Colonic mucosa (tissue), 4 donors: ENCODE data around the gene MTA1. TPM values are rescaled to one million over a fixed set of nuclear protein-coding genes. Genes with fewer than 3 reads are reported as not detected.

Source experiments
- DNase-seq: peaks from one replicate; pipeline ENCODE4 v3.0.0-alpha.2; 2020
- H3K27ac ChIP-seq: fragments of 200-600 bp; one replicate; pipeline ENCODE4 v1.8.0; 2021
- H3K27me3 ChIP-seq: fragments of 200-600 bp; one replicate; pipeline ENCODE4 v1.8.0; 2021
- H3K36me3 ChIP-seq: fragments of 200-600 bp; one replicate; pipeline ENCODE4 v1.8.0; 2021
- H3K4me1 ChIP-seq: fragments of 200-600 bp; one replicate; pipeline ENCODE4 v1.8.0; 2021; ENCODE audit warnings: mild to moderate bottlenecking
- H3K4me3 ChIP-seq: fragments of 200-600 bp; one replicate; pipeline ENCODE4 v1.8.0; 2021
- H3K9ac ChIP-seq, 2 donors: one replicate each; pipeline ENCODE4 v1.7.0; 2013; ENCODE audit warnings: control low read depth in 2 of 2, low read depth in 2 of 2, low read length in 2 of 2
- H3K9me3 ChIP-seq: fragments of 200-600 bp; one replicate; pipeline ENCODE4 v1.8.0; 2021
- intact Hi-C: fragments of 100-400 bp; cut with DNase I; formaldehyde crosslinking; loops from one replicate; pipeline ENCODE4 v1.14.1; 2022
- total RNA-seq, 2 donors: library from RNA; stranded (reverse); fragmentation: NEBNext Ultra II Directional in 1 of 2; extraction: Animal tissue kit (Norgen Biotek cat#: 25700) in 1 of 2; gene quantifications; one replicate each; pipeline ENCODE4 v1.2.1, GENCODE V29; 2021
- TF ChIP-seq, protein P1 (sequence below): fragments of 200-600 bp; IDR thresholded peaks from one replicate; pipeline ENCODE4 v1.8.0; 2022; ENCODE audit warnings: antibody characterized with exemption, mild to moderate bottlenecking
- donor health status: healthy.
- donor health status: DM: no; HTN: no; CAD: no.
- donor health status: DM: no; HTN: no; CAD: no.

Gene MTA1
- total RNA-seq, 2 donors from 2014 or later = 47.0 to 90.2 TPM

DNA sequence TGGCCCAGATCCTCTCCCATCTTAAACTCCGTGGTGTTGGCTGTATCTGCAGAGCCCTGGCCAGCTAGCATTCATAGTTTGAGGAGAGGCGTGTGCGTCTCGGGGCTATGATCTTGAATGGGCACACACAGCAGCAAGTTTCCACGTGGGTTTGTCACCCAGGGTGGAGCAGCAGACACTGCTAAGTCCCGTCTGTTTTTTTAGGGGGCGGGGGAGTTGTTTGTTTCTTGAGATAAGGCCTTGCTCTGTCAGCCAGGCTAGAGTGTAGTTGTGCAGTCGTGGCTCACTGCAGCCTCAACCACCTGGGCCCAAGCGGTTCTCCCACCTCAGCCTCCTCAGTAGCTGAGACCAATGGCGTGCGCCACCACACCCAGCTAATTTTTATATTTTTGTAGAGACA, 41.4 kb upstream of the MTA1 start:
- intact Hi-C loops = no loop called here
- TF ChIP-seq, protein P1, sequence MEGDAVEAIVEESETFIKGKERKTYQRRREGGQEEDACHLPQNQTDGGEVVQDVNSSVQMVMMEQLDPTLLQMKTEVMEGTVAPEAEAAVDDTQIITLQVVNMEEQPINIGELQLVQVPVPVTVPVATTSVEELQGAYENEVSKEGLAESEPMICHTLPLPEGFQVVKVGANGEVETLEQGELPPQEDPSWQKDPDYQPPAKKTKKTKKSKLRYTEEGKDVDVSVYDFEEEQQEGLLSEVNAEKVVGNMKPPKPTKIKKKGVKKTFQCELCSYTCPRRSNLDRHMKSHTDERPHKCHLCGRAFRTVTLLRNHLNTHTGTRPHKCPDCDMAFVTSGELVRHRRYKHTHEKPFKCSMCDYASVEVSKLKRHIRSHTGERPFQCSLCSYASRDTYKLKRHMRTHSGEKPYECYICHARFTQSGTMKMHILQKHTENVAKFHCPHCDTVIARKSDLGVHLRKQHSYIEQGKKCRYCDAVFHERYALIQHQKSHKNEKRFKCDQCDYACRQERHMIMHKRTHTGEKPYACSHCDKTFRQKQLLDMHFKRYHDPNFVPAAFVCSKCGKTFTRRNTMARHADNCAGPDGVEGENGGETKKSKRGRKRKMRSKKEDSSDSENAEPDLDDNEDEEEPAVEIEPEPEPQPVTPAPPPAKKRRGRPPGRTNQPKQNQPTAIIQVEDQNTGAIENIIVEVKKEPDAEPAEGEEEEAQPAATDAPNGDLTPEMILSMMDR = no peak

DNA sequence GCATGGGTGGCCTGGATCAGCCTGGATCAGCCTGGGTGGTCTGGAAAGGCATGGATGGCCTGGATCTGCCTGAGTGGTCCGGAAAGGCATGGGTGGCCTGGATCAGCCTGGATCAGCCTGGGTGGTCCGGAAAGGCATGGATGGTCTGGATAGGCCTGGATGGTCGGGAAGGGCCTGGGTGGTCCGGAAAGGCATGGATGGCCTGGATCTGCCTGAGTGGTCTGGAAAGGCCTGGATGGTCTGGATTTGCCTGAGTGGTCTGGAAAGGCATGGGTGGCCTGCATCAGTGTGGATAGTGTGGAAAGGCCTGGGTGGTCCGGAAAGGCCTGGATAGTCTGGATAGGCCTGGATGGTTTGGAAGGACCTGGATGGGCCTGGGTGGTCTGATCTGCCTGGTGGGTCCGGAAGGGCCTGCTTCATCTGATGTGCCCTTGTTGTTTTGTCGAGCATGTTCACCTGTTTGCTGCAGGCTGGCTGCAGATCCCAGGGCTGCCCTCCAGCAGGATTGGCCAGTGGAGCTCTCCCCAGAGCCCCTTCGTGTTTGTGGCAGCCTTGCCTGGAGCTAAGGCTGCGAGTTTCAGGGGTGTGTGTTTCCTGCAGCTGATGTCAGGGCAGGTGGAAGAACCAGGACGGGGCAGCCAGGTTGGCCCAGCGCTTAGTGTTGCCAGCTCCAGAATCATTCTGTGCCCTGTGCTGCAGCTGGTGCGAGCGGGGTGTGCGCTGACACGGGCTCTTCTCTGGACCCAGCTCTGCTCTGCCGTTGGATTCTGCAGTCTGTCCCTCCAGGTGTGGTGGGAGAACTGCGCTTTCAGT, 40.5 kb upstream of the MTA1 start:
- TF ChIP-seq, protein P1 = no peak
- Histone ChIP-seq H3K36me3 (no peaks in the 10 kb centered on the region), H3K27me3 (no peaks in the 10 kb centered on the region), H3K9ac (no peak overlapping the region), H3K9me3 (no peaks in the 10 kb centered on the region), H3K27ac (no peak overlapping the region), H3K4me3 (no peak overlapping the region), H3K4me1 (no peaks in the 10 kb centered on the region)
- DNase-seq = no peak
- intact Hi-C loops = no loop called here

More for the DNA sequence above, 41.4 kb upstream of the MTA1 start:
- Histone ChIP-seq H3K4me1 (no peaks in the 10 kb centered on the region), H3K36me3 (no peaks in the 10 kb centered on the region), H3K27me3 (no peaks in the 10 kb centered on the region), H3K9me3 (no peaks in the 10 kb centered on the region), H3K27ac (no peak overlapping the region), H3K4me3 (no peak overlapping the region), H3K9ac (no peak overlapping the region)
- DNase-seq = no peak

DNA sequence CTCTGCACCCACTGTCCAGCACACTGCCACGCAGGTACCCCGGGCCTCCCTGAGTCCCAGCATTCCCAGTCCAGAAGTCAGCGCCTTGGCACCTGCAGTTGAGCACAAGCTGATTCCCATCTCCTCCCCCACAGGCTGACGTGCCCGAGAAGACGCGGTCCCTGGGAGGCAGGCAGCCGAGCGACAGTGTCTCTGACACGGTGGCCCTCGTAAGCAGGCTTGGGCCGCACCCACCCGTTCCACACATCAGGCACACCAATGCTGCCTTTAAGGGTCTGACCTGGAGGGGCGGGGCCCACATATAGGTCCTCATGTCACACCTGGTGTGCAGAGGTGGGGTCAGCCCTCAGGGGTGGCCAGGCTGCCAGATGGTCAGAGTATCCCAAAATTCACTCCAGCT, 39.7 kb upstream of the MTA1 start:
- no peak overlapping the region for H3K9ac ChIP-seq
- intact Hi-C loops = no loop called here

DNA sequence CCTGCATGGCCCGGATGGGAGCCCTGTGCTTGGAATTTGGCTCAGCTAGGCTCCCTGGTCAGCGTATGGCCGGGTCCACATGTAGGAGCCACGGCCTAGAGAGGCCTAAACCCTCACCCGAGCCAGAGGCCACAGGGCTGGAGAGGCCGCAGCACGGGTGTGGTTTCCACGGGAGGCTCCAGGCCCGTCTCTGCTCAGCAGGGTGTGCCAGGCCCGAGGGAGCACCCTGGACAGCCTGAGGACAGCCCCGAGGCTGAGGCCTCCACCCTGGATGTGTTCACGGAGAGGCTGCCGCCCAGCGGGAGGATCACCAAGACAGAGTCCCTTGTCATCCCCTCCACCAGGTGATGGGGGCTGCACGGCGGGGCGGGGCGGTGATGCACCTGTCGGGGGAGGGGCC, 38.9 kb upstream of the MTA1 start:
- no peaks in the 10 kb centered on the region for H3K9me3 ChIP-seq
- no peaks in the 10 kb centered on the region for H3K36me3 ChIP-seq
- no peak overlapping the region for H3K9ac ChIP-seq
- H3K4me1 ChIP-seq = no peaks in the 10 kb centered on the region
- no peak overlapping the region for H3K4me3 ChIP-seq
- no peak for DNase-seq
- intact Hi-C loops = no loop called here
- no peaks in the 10 kb centered on the region for H3K27me3 ChIP-seq
- no peak overlapping the region for H3K27ac ChIP-seq
- TF ChIP-seq, protein P1 = no peak

More for the DNA sequence above, 39.7 kb upstream of the MTA1 start:
- no peak overlapping the region for H3K4me3 ChIP-seq
- no peaks in the 10 kb centered on the region for H3K36me3 ChIP-seq
- H3K9me3 ChIP-seq = no peaks in the 10 kb centered on the region
- DNase-seq = no peak
- TF ChIP-seq, protein P1 = no peak
- no peak overlapping the region for H3K27ac ChIP-seq
- no peaks in the 10 kb centered on the region for H3K4me1 ChIP-seq
- no peaks in the 10 kb centered on the region for H3K27me3 ChIP-seq

DNA sequence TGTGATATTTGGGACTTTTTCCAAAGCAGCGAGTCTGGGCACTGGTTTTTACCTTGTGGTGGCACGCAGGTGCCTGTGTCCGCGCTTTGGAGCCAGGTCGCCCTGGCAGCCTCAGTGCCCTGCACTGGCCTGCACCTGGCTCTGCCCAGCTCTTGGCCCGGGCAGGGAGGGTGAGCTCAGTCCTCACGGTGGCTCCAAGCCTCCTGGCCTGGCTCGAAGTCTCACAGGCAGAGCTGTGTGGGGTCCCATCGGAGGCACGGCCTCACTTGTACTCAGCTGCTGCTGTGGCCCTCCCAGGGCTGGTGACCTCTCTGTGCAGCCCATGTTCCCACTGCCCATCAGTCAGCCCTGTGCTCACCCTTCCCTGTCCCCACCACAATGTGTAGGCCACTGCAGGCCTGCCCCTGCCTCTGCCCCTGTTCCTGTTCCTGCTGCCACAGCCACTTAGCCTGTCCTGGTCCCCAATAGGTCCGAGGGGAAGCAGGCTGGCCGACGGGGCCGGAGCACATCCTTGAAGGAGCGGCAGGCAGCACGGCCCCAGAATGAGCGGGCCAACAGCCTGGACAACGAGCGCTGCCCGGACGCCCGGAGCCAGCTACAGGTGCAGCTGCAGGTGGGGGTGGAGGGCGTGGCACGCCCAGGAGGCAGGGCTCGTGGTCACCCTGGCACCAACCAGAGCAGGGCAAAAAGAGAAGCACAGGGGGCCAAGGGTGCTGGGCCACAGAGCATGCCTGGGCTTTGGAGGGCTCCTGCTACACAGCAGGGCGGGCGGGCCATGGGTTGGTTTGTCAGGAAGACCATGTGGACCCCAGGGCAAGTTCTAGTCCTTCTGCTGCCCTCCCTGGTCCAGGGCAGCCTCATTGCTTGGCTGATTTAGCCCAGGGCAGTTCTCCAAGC, 37.9 kb upstream of the MTA1 start:
- Histone ChIP-seq H3K4me3 (no peak overlapping the region), H3K9me3 (no peaks in the 10 kb centered on the region), H3K9ac (no peak overlapping the region), H3K36me3 (no peaks in the 10 kb centered on the region), H3K27me3 (no peaks in the 10 kb centered on the region), H3K27ac (no peak overlapping the region), H3K4me1 (no peaks in the 10 kb centered on the region)
- DNase-seq = no peak
- TF ChIP-seq, protein P1 = no peak
- intact Hi-C loops = no loop called here
